ENCODE data around the gene C1QTNF12. TPM values are rescaled to one million over a fixed set of nuclear protein-coding genes. Genes with fewer than 3 reads are reported as not detected.

The C1QTNF12 gene
- total RNA-seq, 6 experiments from 2014 or later, result 0.40 to 4.0 (median 1.1) TPM; not detected in 1

DNA sequence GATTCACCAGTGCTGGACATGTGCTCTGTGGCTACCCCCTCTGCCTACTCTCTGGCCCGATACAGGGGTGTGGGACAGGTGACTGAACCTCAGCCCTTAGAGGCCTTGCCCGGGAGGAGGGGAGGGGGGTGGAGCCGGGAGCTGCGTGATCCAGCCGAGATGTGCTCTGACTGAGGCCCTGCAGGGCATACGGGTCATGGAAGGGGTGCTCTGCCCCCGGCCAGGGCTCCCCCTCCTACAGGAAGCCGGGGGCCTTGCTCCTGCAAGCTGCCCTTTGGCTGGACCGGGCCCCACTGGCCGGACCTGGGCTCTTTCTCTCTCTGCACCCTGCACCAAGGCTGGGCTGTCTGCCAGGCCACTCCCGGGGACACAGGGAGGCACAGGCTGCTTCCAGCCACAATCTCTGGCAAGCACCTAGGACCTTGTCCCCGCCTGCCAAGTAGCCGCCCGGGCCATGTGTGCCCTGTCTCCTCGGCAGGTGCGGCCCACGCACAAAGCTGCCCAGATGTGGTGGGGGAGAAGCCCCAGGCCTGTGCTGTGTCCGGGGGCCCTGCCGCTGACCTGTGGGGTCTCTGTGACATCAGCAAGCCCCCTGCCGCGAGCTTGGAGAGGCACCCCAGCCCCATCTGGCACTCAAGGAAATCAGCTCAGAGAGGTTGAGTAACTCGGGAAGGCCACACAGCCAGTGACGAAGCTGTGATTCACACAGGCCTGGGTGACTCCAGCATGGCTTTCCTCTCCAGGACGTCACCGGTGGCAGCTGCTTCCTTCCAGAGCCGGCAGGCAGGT, 35.2 kb upstream of the C1QTNF12 start:
- H3K27ac ChIP-seq, result peak overlapping the region in 2 of 3 donors; percentile 30 to 64
- H3K36me3 ChIP-seq, result no peaks in the 10 kb centered on the region
- peaks cover 0 to 15% (median 6%) of the 10 kb centered on the region in 4 donors for H3K4me1 ChIP-seq
- H3K27me3 ChIP-seq, result no peaks in the 10 kb centered on the region
- no peaks in the 10 kb centered on the region for H3K9me3 ChIP-seq
- peak overlapping the region in 1 of 3 donors; percentile 19 for H3K4me3 ChIP-seq
- ATAC-seq, result peak; percentile 92 to 96 (median 94)
- WGBS (ENCODE audit: insufficient coverage, low coverage, low lambda C conversion rate, missing lambda C conversion rate), result no CpG with 5 or more reads among the region's 26 CpGs
- intact Hi-C loops (cut with DNase I), result no loop called here
- peak; percentile 93 to 99 (median 97) for DNase-seq
- no peak for TF ChIP-seq POLR2A (IDR thresholded peaks at IDR 0.05)
- TF ChIP-seq, protein P1, sequence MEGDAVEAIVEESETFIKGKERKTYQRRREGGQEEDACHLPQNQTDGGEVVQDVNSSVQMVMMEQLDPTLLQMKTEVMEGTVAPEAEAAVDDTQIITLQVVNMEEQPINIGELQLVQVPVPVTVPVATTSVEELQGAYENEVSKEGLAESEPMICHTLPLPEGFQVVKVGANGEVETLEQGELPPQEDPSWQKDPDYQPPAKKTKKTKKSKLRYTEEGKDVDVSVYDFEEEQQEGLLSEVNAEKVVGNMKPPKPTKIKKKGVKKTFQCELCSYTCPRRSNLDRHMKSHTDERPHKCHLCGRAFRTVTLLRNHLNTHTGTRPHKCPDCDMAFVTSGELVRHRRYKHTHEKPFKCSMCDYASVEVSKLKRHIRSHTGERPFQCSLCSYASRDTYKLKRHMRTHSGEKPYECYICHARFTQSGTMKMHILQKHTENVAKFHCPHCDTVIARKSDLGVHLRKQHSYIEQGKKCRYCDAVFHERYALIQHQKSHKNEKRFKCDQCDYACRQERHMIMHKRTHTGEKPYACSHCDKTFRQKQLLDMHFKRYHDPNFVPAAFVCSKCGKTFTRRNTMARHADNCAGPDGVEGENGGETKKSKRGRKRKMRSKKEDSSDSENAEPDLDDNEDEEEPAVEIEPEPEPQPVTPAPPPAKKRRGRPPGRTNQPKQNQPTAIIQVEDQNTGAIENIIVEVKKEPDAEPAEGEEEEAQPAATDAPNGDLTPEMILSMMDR (IDR thresholded peaks at IDR 0.05), result no peak

DNA sequence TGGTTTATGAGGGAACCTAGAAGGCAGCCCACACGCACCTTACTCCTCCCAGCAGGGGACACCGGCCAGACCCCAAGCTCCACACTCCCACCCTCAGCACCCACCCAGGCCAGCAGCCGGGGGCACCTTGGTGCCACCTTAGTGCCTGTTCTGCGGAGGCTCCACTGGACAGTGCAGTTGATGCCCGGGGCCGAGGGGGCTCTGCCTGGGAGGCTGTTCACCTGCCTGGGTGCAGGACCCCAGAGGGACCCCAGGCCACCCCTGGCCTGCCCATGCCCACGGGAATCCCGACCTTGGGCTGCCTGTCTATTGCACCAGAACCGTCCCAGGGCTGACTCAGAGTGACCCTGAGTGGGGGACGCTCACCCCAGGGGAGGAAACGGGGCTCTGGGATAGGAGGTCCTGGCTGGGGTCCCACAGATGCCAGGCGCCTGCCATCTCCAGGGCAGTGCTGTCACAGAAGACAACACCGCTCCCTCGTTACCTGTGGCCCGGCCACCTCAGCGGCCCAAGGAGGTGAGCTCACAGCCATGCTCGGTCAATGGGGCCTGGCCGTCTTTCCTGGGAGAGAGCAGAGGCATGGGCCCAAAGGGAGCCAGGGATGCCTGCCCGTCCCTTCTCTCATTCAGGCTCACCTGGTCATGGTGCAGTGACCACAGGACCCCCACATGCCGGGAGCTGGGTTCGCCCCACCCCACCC, 34.4 kb upstream of the C1QTNF12 start:
- Histone ChIP-seq H3K9me3 (no peaks in the 10 kb centered on the region), H3K4me1 (peaks cover 0 to 15% (median 6%) of the 10 kb centered on the region in 4 donors), H3K36me3 (no peaks in the 10 kb centered on the region), H3K27me3 (no peaks in the 10 kb centered on the region), H3K27ac (peak overlapping the region in 1 of 3 donors; percentile 64), H3K4me3 (peak overlapping the region in 1 of 3 donors; percentile 19)
- TF ChIP-seq POLR2A (IDR thresholded peaks at IDR 0.05), result no peak
- TF ChIP-seq, protein P1 (IDR thresholded peaks at IDR 0.05), result no peak
- peak in 1 of 3 donors; percentile 45 for DNase-seq
- intact Hi-C loops (cut with DNase I), result no loop called here
- WGBS (ENCODE audit: insufficient coverage, low coverage, low lambda C conversion rate, missing lambda C conversion rate), result 84% methylated on average over 5 of the region's 21 CpGs
- peak in 2 of 4 donors; percentile 8 to 25 for ATAC-seq

DNA sequence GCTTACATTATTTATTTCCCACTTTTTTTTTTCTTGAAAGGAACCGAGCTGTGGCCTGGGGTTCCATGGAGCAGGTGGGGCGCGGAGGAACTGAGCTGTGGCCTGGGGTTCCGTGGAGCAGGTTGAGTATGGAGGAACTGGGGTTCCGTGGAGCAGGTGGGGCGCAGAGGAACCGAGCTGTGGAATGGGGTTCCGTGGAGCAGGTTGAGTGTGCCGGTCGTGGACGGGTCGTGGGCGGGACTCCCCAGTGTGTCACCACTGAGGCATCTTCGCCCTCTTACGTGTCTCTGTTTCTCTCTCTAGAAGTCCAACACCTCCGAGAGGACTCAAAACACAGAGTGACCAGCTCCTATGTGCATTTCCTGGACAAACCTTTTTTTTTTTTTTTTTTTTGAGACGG, 32.5 kb upstream of the C1QTNF12 start:
- H3K4me1 ChIP-seq, result peaks cover 0 to 15% (median 6%) of the 10 kb centered on the region in 4 donors
- 95% methylated on average over 15 of the region's 17 CpGs for WGBS (ENCODE audit: insufficient coverage, low coverage, low lambda C conversion rate, missing lambda C conversion rate)
- TF ChIP-seq POLR2A (IDR thresholded peaks at IDR 0.05), result no peak
- no peak for DNase-seq
- intact Hi-C loops (cut with DNase I), result no loop called here
- no peaks in the 10 kb centered on the region for H3K36me3 ChIP-seq
- no peak for ATAC-seq
- no peaks in the 10 kb centered on the region for H3K27me3 ChIP-seq
- H3K9me3 ChIP-seq, result no peaks in the 10 kb centered on the region
- no peak overlapping the region for H3K4me3 ChIP-seq
- H3K27ac ChIP-seq, result no peak overlapping the region

DNA sequence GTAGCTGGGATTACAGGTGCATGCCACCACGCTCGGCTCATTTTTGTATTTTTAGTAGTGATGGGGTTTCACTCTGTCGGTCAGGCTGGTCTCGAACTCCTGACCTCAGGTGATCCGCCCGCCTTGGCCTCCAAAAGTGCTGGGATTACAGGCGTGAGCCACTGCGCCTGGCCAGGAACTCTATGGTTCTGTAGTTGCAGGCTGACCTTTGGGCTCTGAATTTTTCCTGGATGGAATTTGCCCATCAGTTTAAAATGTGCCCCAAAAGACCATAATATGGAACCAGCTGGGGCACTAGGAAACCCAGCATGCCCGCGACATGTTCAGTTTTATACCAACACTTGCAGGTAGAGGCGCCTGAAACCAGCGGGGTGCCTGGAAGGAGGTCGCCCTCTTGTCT, 32.1 kb upstream of the C1QTNF12 start:
- Histone ChIP-seq H3K36me3 (no peaks in the 10 kb centered on the region), H3K27ac (no peak overlapping the region), H3K4me3 (no peak overlapping the region), H3K4me1 (peaks cover 0 to 15% (median 6%) of the 10 kb centered on the region in 4 donors), H3K27me3 (no peaks in the 10 kb centered on the region), H3K9me3 (no peaks in the 10 kb centered on the region)
- intact Hi-C loops (cut with DNase I), result no loop called here
- TF ChIP-seq POLR2A (IDR thresholded peaks at IDR 0.05), result no peak
- TF ChIP-seq, protein P1 (IDR thresholded peaks at IDR 0.05), result no peak
- DNase-seq (no peak), ATAC-seq (no peak)
- WGBS (ENCODE audit: insufficient coverage, low coverage, low lambda C conversion rate, missing lambda C conversion rate), result 65% methylated on average over 12 of the region's 13 CpGs

DNA sequence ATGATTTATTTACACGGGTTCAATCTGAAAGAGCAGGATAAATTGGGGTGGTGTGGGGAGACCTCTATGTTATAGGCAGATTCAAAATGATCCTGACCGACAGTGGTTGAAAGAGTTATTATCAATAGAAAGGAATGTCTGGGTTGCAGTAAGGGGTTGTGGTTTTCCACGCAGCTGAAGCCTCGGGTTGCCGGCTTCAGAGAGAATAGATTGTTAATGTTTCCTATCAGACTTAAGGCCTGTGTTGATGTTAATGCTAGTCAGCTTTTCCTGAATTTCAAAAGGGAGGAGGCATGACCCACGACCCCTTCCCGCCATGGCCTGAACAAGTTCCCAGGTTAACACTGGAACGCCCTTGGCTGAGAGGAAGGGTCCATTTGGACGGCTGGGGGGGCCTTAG, 29.3 kb upstream of the C1QTNF12 start:
- intact Hi-C loops (cut with DNase I), result no loop called here
- 81% methylated on average over 8 of the region's 9 CpGs for whole genome bisulfite sequencing (ENCODE audit: insufficient coverage, low coverage, low lambda C conversion rate, missing lambda C conversion rate)
- H3K27me3 ChIP-seq, result no peaks in the 10 kb centered on the region

More for the DNA sequence above, 29.3 kb upstream of the C1QTNF12 start:
- Histone ChIP-seq H3K36me3 (no peaks in the 10 kb centered on the region), H3K9me3 (no peaks in the 10 kb centered on the region), H3K4me1 (peaks cover 0 to 18% (median 10%) of the 10 kb centered on the region in 4 donors), H3K27ac (no peak overlapping the region), H3K4me3 (no peak overlapping the region)
- no peak for DNase-seq
- no peak for ATAC-seq
- TF ChIP-seq, protein P1 (IDR thresholded peaks at IDR 0.05), result no peak
- no peak for TF ChIP-seq POLR2A (IDR thresholded peaks at IDR 0.05)
